Activated CD4-positive, alpha-beta T cell treated with anti-CD3 and anti-CD28 coated beads, Interleukin-2, Interleukin-6, amounts not matched to agents 100 ng/mL and 50 ng/mL, durations not matched to agents 16 hours and 8 hours (primary cell): ENCODE measurements around the gene PRCP.

Experiments used
- DNase-seq: peaks from one replicate; pipeline ENCODE4 v3.0.0-alpha.2; 2020

Gene PRCP

DNA sequence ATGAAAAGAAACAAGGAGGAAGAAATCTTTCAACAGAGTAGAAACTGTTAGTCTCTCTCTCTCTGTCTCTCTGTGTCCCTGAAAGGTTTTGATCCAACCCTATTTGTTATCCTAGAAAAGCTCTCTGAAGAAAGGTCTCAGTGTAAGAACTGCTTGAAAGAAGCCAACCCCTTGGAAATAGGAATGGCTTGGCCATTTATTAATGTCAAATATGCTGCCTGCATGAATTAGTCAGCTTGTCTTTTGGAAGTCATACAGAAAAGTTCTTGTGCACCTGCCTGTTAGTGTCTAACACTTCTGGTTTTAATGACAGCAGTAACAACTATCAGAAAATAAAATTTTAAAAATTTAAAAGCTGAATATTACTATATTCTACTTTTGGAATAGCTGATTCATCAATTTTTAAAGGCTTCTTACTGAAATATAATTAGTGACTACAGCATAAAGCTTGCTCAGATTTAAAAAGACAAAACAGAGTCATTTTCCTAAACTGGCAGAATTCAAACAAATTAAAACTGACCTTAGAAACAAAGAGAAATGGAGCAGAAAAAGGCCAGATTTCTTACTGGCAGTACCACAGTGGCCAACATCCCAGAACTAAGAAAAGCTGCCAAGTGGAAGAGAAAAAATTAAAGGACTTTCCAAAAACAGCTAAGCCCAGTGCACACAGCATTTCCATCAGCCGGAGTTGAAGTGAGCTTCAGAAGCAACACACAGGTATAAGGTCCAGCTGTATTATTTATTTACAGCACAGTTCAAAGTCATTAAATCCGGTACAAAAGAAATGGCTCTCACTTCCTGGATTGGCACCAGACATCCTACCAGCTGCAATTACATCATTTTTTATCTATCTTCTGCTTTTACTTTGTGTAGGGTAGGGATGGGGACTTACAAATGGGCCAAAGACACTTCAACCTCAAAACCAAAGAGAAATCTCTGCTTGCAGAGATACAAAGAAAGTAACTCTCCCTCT is 76.3 kb downstream of the PRCP start:
- no peak for DNase-seq

DNA sequence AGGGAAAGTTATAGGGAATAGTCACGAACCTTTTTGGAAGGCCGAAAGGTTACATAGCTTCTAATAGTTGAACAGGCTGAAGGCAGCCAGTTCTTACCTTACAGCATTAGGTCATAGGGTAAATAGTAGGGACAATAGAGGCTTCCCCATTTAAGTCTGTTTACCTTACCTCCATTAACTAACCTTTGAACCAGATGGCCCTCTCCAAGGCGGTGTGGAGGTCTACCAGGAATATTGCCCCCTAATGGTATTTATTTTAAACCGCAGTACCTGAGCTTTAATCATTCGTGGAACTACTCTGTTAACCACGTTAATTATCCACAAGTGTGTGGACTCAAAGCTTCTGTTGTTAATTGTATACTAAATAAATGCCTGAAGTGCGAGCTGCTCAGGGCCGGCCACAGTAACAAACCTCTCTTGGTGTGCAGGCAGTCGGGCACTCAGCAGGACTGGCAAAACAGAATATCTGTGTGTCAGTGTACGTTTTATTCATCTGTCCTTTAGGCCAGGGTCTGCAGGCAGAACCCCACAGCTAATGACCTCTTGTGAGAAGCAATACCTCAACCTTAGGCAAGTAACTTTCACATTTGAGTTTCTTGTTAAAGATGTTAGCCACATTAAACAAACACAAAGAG is 81.7 kb downstream of the PRCP start:
- DNase-seq, result no peak

DNA sequence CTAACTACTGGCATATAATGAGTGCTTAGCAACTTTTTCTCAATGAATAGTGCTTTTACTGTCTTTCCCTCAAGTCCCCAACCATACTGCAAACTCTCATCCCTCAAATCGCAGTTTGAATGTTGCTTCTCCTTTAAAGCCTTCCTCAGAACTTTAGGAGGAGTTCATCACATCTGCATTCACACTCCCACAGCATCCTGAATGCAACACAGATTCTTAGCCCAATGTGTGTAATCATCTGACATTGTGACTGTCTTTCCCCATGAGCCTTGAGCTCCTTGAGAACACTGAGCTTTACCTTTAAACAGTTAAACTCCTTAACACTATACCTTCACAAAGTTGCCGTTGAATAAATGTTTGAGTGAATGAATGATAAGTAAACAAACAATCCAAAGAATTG is 84.8 kb downstream of the PRCP start:
- no peak for DNase-seq

DNA sequence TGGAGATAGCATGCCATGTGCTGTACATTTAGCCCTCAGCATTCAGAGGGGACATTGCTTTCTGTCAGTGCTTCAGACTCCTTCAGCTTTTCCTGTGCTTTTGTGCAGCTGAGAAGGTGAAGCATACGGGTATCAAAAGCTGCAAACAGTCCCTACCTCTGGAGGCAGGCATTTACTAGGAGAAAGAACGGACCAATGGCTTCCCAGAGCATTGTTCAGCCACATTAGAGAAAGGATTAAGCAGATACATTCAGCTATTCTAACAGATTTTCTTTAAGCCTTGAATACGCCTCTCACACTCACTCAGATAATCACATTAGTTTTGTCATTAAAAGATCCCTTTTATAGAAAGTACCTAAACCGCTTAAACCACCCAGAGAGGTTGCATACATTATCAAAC is 85.9 kb downstream of the PRCP start:
- DNase-seq, result no peak

DNA sequence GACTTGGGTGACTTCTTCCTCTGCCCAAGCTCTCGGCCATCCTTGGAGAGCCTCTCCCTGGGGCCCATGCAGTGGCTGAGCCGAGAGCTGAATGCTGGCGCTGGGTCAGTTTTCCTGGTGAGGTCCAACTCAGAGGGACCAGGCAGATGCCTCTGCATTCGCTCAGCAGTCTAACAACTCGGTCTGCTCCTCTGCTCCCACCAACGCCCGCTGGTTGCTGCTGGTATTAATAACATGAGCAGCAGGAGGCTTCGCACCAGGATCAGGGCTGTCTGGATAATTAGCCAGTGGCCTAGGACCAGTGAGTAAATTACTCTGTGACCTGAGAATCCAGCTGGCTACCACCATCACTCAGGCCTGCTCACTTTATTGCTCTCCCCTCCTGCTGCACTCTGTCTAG is 88.9 kb downstream of the PRCP start:
- no peak for DNase-seq

DNA sequence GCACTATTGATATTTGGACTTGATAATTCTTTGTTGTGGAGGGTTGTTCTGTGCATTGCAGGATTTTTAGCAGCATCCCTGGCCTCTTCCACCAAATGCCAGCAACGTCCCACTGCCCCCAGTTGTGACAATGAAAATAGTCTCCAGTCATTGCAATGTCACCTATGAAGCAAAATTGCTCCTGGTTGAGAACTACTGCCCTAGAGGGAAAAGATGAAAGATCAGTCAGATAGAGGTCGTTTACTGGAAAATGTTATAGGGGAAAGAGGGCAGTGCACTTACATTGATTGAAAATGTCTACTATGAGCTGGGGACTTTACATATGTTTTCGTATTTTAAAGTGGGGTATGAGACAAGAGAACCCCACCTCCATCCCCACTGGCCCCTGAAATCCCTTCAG is 89.5 kb downstream of the PRCP start:
- DNase-seq, result no peak

DNA sequence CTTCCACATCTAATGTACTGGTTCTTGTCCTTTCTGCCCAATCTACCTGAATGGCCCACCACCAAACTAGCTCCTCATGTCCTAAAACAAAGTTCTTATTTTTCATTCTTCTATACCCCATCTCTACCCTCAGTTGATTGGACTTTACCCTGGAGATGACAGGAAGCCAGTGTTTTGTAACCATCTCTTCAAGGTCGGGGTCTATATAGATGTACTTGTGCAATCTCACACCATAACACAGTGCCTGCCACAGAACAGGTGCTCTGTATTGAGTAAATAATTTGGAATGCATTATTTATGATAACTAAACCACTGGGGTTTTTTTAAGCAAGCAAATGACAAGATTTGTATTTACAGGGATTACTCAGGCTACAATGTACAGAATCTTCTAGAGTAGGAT is 89.9 kb downstream of the PRCP start:
- DNase-seq, result no peak

DNA sequence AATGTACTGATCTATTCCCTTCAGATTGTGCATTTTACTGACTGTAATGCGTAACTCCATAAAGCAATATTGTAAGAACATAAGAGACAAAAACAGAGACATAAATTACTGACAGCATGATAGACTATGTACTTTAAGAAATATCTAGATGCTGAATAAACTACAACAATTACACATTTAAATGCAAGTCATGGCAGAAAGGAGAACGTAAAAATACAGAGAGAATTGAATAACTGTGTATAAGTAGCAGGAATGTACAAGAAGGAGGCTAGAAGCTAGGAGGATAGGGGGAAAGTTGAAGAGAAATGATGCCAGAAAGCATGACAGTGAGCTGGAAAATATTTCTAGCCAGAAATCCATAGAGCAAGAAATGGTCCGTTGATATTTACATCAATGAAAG is 92.6 kb downstream of the PRCP start:
- DNase-seq, result no peak

DNA sequence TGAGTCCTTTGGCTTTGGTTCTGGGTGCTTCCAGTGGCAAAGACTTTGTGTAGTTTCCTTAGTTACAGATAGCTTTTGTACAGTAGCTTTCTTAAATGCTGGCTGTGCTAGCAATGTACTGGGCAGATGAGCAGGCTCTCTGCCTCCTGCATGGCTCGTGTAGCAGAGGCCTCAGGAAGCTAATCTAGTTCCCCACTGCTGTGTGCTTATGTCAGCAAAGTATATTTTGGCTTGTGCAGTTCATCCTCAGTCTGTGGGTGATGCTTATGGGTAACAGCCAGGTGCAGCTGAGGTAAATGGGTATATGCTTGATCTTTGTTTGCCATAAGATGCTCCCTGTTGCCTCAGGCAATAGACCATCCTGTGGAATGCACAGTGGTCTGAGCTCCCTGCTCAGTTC is 97.5 kb downstream of the PRCP start:
- no peak for DNase-seq

DNA sequence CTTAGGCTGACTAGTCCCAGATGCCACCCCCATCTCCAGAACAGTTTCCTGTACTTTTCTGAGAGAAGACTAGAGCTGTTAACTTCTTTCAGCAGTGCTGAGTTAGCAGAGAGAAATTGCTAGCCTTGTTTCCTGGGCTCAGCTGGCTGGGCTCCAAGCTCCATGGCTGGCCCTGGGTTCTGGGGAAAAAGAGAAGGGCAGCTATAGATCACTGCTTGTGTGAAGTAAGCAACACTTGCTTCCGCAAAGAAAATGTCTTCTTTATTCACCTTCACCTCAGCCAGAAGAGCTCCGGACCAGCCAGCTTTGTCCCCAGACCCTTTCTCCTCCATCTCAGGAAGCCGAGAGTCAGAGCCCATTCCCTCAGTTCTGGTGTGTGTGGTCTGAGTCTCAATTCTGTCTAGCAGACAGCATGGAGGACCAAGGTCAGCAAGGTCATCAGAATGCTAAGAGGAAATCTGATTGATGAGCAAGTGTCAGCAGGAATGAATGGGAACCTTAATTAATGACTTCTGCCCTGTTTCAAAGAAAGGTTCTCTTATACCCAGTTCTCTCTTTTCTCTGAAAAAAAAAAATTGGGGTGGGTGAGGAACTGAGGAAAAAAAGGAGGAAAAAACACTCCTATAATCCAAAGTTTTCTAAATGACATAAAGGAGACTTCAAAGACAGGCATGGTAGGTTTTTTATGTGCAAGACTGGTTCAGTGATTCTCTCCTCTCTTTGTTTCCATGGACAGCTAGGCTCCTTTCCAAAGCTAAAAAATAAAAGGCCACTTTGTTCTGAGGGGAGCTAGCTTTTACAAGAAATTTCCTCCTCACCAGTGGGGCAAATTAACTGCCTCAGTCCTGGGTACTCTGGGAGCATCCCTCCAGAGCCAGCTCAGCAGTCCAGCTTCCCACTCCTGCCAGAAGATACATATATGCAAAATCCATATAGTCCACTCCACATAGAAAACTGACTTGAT is 103.0 kb downstream of the PRCP start:
- DNase-seq, result no peak

DNA sequence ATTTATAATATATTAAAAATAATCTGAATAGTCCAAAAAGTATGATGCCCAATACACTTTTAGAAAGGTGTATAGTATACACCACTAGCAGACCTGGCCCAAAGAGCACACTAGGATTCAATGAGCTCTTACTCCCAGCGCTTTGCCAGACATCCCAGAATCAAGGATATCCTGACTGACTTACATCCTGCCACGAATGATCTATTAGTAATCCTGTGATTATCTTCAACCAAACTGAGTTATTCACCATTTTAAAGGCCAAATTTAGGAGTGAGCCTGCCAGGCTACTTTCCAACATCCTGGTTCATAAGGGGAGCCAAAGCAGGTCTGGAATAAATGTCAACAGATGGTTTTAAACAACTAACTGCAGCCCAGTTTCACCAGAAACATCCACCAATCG is 105.7 kb downstream of the PRCP start:
- DNase-seq, result no peak

DNA sequence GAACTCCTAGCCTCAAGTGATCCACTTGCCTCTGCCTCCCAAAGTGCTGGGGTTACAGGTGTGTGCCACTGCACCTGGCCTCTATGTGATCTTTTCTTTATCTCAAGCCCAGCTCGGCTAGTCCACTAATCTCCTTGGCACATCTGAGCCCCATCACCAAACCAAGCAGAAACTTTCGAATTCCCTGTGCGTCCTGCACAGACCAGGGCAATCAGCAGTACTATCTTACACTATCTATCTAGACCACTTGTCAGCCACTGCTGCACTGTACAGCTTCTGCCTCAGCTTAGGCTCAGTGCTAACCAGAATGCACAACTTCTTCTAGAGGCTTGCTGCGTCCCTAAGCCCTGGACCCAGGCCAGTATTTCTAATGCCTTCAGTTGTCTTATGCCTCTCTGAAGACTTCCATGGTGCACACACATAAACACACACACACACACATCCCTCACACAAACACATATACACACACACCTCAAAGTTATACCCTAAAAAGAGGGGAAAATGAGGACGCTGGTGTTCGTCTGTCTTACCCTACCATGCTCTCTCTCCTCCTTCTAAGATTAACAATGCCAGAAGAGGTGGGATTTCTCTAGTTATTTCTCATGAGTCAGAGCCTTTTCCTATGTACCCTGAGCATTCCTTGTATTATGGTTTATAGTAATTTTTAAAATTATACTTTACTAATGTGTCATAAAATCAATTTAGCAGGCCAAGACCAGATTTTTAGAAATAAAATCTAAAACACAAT is 107.2 kb downstream of the PRCP start:
- no peak for DNase-seq

DNA sequence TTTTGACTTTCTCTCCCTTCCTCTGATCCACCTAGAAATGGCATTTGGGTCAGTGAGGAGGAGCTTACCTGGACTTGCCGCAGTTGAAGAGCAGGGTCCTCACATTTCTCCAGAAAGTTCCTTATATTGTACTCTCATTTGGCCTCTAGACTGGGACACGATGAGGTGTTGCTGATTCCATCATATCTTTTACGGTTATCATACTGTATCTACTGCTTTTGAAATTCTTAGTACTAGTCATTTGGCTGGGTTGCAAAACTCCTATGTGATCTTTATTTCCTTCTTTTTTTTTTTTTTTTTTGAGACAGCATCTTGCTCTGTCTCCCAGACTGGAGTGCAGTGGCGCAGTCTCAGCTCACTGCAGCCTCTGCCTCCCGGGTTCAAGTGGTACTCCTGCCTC is 107.9 kb downstream of the PRCP start:
- DNase-seq, result no peak

DNA sequence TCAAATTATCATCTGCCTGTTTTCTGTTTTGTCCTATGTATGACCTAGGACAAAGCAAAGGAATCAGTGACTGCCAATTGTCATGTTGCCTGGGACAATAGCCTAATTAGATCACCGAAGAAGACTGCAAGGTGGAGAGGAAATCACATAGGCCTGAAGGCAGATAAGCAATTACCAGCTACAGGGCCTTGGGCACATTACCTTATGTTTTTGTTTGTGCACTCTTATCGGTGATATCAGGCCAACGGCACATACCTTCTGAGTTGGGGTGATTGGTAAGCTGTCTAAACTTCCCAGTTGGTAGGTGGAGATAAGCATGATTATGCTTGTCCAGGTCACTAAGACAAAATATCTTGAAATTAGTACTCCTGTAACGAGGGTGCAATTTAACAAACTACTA is 108.5 kb downstream of the PRCP start:
- no peak for DNase-seq

DNA sequence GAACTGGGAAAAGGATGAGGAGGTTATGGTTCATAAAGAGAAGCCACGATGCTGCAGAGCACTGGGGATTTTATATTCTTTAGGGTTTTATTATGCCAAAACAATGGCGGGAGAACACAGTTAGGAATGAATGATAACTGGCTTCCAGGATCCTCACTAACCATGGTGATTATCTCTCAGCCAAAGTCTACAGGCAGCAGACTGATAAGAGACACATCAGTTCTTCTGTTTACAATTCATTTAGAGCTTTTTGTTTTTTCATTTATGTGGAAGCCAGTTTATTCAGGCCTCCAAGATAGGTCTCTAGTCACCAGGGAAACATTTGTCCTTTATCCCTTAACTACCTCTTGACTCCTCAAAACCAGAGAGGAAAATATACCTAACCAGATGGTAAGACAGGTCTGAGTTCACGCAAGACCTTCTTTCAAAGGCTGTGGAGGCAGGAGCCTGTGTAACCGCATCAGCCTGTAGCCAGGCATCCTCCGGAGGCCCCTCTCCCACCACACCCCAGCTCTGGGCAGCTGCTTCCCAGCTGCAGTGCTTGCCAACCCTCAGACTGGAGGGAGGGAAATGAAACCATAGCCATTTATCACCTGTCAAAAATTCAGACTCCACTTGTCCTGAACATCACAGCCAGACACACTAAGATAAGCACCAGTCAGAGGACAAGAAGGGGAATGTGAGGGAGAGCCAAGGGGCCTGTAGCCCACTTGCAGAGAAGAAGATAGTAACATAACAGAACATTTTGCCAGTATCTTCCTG is 109.3 kb downstream of the PRCP start:
- DNase-seq, result no peak

DNA sequence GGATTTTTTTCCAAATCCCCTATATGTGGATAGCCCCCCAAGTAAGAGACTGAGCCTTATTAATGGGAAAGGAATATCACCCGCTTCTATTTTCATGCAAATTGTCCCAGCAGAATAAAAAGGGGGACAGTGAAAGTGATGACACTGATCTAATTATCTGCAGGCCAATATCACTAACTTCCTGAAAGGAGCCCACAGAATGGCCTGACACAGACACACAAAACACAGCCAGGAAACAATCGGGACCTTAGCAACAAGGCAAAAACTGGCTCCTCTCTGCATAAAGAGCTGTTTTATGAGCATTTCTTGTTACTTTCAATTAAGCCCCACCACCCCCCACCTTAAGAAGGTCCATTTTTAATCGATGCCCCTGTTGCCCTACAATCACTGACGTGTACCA is 112.2 kb downstream of the PRCP start:
- DNase-seq, result no peak

DNA sequence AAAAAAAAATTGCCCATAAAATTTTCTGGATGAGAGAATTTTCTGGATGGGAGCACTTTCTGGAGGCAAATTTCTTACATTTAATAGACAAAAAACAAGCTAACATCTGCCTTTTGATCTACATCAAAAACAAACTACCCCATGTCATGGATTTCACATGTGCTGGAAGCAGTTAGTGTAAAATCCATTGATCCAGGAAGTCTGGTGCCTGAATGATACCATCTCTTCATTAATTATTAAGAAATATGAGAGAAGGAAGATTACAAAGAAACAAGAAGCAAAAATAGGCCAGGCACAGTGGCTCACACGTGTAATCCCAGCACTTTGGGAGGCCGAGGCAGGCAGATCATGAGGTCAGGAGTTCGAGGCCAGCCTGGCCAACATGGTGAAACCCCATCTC is 113.4 kb downstream of the PRCP start:
- no peak for DNase-seq

DNA sequence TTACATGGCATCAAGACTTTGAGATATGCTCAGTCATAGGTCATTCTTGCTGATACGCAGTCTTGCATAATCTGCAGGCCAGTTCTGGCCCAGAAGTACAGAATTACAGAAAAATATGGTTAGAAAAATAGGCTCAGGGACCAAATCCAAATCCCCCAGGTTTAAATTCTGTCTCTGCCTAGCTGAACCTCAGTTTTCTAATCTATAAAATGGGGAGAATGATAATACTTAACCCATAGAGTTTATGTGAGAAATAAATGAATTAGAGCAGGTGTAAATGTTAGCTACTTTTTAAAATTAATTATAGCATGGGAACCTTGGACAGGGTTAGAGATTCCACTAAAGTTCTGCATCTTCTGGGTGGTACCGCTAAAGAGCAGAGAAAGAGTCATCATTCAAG is 114.2 kb downstream of the PRCP start:
- DNase-seq, result no peak

DNA sequence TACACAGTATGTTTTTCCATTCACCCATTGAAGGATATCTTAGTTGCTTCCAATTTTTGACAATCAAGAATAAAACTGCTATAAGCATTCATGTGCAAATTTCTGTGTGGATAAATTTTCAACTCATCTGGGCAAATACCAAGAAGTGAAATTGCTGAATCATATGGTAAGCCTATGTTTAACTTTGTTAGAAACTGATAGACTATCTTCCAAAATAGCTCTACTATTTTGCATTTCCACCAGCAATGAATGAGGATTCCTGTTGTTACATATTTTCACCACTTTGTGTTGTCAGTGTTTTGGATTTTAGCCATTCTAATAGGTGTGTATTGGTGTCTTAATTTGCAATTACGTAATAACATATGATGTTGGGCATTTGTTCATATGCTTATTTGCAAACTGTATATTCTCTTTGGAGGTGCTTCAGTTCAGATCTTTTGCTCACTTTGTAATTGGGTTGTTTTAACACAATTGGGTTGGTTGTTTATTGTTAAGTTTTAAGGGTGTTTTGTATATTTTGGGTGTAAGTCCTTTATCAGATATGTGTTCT is 117.3 kb downstream of the PRCP start:
- no peak for DNase-seq

DNA sequence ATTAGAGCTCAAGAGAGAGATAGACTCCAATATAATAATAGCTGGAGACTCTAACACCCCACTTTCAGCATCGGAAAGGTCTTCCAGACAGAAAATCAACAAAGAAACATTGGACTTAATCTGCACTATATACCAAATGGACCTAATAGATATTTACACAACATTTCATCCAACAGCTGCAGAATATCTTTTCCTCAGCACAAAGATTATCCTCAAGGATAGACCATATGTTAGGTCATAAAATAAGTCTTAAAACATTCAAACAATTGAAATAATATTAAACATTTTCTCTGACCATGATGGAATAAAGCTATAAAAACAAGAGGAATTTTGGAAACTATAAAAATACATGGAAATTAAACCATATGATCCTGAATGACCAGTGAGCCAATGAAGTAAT is 121.5 kb downstream of the PRCP start:
- no peak for DNase-seq

DNA sequence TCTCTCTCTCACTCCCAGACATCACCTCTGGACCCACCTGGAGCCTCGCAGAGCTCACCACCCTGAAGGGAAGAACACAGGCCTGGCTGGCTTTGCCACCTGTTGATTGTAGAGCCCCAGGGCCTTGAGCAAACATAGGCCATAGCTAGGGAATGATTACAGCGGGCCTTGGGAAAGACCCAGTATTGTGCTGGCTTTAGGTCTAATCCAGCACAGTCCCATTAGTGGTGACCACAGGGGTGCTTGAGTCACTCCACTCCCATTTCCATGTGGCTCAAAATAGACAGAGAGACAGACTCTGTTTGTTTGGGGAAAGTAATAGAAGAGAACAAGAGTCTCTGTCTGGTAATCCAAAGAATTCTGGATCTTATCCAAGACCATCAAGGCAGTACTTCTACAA is 123.9 kb downstream of the PRCP start:
- DNase-seq, result no peak
